ENCODE results near the gene NUF2. TPM values are rescaled to one million over a fixed set of nuclear protein-coding genes. Genes with fewer than 3 reads are reported as not detected.

Gene NUF2
- total RNA-seq, 1 experiment from 2014 or later, result 30.7 TPM

DNA sequence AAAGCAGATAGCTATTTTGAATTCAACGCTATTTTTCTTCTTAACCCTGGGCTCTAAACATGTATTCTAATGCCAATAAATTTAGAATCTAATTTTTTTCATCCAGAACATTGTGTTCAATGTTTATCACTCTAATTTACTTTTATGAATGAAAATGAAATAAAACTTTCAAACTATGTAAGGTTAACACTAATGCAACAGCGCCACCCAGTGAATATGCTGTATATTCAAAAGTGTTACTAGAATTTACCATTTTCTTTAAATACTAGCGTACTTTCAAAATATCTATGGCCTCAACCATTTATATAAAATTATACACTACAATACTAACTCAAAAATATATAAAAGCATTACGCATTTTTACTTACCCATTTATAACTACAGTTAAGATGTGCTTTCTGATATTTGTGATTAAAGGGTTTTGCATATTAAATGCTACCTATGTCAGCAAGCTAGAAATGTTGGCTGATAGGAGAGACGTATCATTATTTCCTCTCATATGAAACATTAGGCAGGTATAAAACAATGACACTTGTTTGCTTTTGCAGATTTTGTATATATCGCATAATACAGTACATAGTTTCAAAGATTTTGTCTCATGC is 5.9 kb upstream of the NUF2 start:
- H4K8ac ChIP-seq (replicated peaks; ENCODE audit: insufficient read length, low read depth, low read length), result no peak overlapping the region
- H3K27me3 ChIP-seq (ENCODE audit: insufficient read depth, low read length), result no peaks in the 10 kb centered on the region
- no peak overlapping the region for H3K18ac ChIP-seq (ENCODE audit: insufficient read length, low read depth, low read length)
- Mint-ChIP-seq H3K27ac (no peak overlapping the region), H3K27me3 (ENCODE audit: low read depth) (no peaks in the 10 kb centered on the region), H3K36me3 (ENCODE audit: insufficient read depth in 1 of 3, low read depth in 3 of 3) (peaks cover 0 to 7% (median 3%) of the 10 kb centered on the region in 3 experiments; a peak in 3 of 7 replicates), H3K4me3 (no peak overlapping the region), H3K4me1 (peaks cover 3% of the 10 kb centered on the region in 2 experiments), H3K9me3 (no peaks in the 10 kb centered on the region; a peak in 1 of 5 replicates)
- H2AFZ ChIP-seq (ENCODE audit: low read length), result no peak overlapping the region
- H3K9me3 ChIP-seq (ENCODE audit: control insufficient read depth, low read depth, low read length), result no peaks in the 10 kb centered on the region
- no peaks in the 10 kb centered on the region for H4K20me1 ChIP-seq (ENCODE audit: control insufficient read depth, insufficient read depth, insufficient read length)
- H3K14ac ChIP-seq (ENCODE audit: insufficient read depth, low read length), result no peak overlapping the region
- no peak overlapping the region for H3K4ac ChIP-seq (ENCODE audit: low read depth, low read length)
- H3K9ac ChIP-seq (ENCODE audit: extremely low read depth, insufficient read length, low read length), result no peak overlapping the region
- H3K4me2 ChIP-seq (ENCODE audit: insufficient read depth, insufficient read length, low read length), result no peak overlapping the region
- no peak overlapping the region for H2BK20ac ChIP-seq (ENCODE audit: low read depth, low read length, poor library complexity, severe bottlenecking)
- no peak overlapping the region for H3T11ph ChIP-seq (ENCODE audit: low read length)
- 100% methylated on average over 2 of the region's 6 CpGs for WGBS (ENCODE audit: extremely low coverage, insufficient read length, low lambda C conversion rate)
- H3K56ac ChIP-seq (ENCODE audit: insufficient read length, low read depth, low read length), result no peak overlapping the region
- H2AK5ac ChIP-seq (ENCODE audit: insufficient read length, low read length), result no peak overlapping the region
- no peaks in the 10 kb centered on the region for H3K79me1 ChIP-seq (ENCODE audit: insufficient read depth, low read depth, low read length, poor library complexity, severe bottlenecking)
- H2BK120ac ChIP-seq (ENCODE audit: low read depth, low read length, poor library complexity, severe bottlenecking), result no peak overlapping the region
- no peaks in the 10 kb centered on the region for H3K23me2 ChIP-seq (ENCODE audit: insufficient read length, low read depth, low read length, poor library complexity, severe bottlenecking)
- H2BK12ac ChIP-seq (ENCODE audit: insufficient read length, low read depth, low read length), result no peak overlapping the region
- TF ChIP-seq, protein P1, sequence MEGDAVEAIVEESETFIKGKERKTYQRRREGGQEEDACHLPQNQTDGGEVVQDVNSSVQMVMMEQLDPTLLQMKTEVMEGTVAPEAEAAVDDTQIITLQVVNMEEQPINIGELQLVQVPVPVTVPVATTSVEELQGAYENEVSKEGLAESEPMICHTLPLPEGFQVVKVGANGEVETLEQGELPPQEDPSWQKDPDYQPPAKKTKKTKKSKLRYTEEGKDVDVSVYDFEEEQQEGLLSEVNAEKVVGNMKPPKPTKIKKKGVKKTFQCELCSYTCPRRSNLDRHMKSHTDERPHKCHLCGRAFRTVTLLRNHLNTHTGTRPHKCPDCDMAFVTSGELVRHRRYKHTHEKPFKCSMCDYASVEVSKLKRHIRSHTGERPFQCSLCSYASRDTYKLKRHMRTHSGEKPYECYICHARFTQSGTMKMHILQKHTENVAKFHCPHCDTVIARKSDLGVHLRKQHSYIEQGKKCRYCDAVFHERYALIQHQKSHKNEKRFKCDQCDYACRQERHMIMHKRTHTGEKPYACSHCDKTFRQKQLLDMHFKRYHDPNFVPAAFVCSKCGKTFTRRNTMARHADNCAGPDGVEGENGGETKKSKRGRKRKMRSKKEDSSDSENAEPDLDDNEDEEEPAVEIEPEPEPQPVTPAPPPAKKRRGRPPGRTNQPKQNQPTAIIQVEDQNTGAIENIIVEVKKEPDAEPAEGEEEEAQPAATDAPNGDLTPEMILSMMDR (conservative IDR thresholded peaks at IDR 0.05), result peak; percentile 92
- no peak overlapping the region for H2BK5ac ChIP-seq (ENCODE audit: insufficient read length, low read length)
- H4K5ac ChIP-seq (ENCODE audit: insufficient read length, low read depth, low read length), result no peak overlapping the region
- H2BK15ac ChIP-seq (ENCODE audit: low read depth, low read length), result no peak overlapping the region
- no peak overlapping the region for H3K23ac ChIP-seq (ENCODE audit: insufficient read length, low read depth, low read length)
- no peak overlapping the region for H3K27ac ChIP-seq (ENCODE audit: insufficient read length, low read depth, low read length)
- no peak overlapping the region for H4K91ac ChIP-seq (ENCODE audit: insufficient read length, low read depth, low read length)
- no peaks in the 10 kb centered on the region for H3K4me1 ChIP-seq (ENCODE audit: insufficient read depth, low read length)
- H3K79me2 ChIP-seq (ENCODE audit: insufficient read depth, low read length), result no peaks in the 10 kb centered on the region
- no peak for DNase-seq

Measured in H9 (cell line).